ENCODE data around the gene EMC10. TPM values are rescaled to one million over a fixed set of nuclear protein-coding genes. Genes with fewer than 3 reads are reported as not detected.
A peak's percentile ranks its signal among the peaks of the same experiment; 100 is the strongest.
"Not testable (repeated sequence)": the region's sequence is repeated elsewhere in the genome, so short reads cannot be mapped to it uniquely, and the experiment has no call there.

Gene EMC10
- total RNA-seq, 1 experiment from 2014 or later = 86.0 TPM

DNA sequence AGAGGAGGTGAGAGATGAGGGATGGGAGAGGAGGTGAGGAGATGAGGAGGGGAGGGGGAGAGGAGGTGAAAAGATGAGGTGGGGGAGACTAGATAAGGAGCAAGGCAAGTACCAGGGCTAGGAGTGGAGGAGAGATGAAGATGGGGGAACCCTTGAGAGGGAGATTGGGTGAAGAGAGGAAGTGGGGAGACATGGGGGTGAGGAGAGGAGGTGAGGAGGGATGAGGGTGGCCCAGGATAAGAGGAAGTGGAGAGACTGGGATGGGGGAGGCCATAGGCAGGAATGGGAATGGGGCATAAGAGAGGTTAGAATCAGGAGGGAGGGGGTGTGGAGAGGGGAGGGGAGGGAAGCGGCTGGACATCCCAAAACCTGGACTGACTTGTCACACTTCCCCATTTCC, 16.7 kb upstream of the EMC10 start:
- H3K9me3 ChIP-seq (replicated peaks) = no peaks in the 10 kb centered on the region
- no peak for DNase-seq (ENCODE audit: low read depth in 1 of 2, low spot score in 2 of 2)
- H3K4me1 ChIP-seq (replicated peaks) = no peaks in the 10 kb centered on the region
- H3K4me3 ChIP-seq = no peak overlapping the region
- no peak overlapping the region for H3K27ac ChIP-seq
- H3K27me3 ChIP-seq (replicated peaks) = peaks cover 4% of the 10 kb centered on the region; the same call in 1 of the 2 replicates
- H3K36me3 ChIP-seq = no peaks in the 10 kb centered on the region

GRCh38 chr19:50460161-50460765, 16.0 kb upstream of the EMC10 start:
- Histone ChIP-seq H3K4me3 (no peak overlapping the region), H3K27ac (no peak overlapping the region), H3K9me3 (replicated peaks) (no peaks in the 10 kb centered on the region), H3K36me3 (no peaks in the 10 kb centered on the region), H3K27me3 (replicated peaks) (peaks cover 4% of the 10 kb centered on the region; the same call in 1 of the 2 replicates), H3K4me1 (replicated peaks) (no peaks in the 10 kb centered on the region)
- no peak for DNase-seq (ENCODE audit: low read depth in 1 of 2, low spot score in 2 of 2)

DNA sequence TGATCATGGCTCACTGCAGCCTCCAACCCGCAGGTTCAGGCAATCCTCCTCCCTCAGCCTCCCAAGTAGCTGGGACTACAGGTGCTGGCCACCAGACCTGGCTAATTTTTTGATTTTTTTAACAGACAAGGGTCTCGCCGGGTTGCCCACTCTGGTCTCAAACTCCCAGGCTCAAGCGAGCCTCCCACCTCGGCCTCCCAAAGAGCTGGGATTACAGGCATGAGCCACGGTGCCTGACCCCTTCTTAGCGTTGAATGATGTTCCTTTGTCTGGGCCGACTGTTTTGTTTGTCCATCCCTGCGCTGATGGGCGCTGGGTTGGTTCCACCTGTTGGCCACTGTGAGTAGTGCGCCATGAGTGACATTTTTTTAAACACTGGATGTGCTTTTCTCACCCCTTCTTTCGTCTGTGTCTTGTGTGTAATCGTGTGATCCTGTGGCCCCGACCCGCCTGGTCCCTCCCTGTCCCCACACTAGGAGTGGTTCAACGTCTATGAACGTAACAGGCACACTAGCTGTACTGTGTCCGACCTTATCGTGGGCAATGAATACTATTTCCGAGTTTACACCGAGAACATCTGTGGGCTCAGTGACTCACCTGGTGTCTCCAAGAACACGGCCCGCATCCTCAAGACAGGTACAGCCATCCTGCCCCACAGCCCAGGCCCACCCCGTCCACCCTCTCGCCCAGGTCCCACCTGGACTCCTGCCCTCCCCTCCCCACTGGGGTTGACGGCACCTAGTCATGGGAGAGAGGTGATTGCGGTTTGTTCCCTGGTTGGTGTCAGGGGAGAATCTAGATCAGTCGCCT, 15.0 kb upstream of the EMC10 start:
- Histone ChIP-seq H3K36me3 (no peaks in the 10 kb centered on the region), H3K27ac (no peak overlapping the region), H3K4me1 (replicated peaks) (no peaks in the 10 kb centered on the region), H3K9me3 (replicated peaks) (no peaks in the 10 kb centered on the region), H3K27me3 (replicated peaks) (peaks cover 4% of the 10 kb centered on the region; the same call in 1 of the 2 replicates), H3K4me3 (no peak overlapping the region)
- DNase-seq (ENCODE audit: low read depth in 1 of 2, low spot score in 2 of 2) = peak in 1 of 2 experiments; percentile 34

GRCh38 chr19:50462970-50463369, 13.3 kb upstream of the EMC10 start:
- no peaks in the 10 kb centered on the region for H3K9me3 ChIP-seq (replicated peaks)
- DNase-seq (ENCODE audit: low read depth in 1 of 2, low spot score in 2 of 2) = no peak
- no peaks in the 10 kb centered on the region for H3K36me3 ChIP-seq
- peaks cover 4% of the 10 kb centered on the region; the same call in 1 of the 2 replicates for H3K27me3 ChIP-seq (replicated peaks)
- no peak overlapping the region for H3K4me3 ChIP-seq
- H3K4me1 ChIP-seq (replicated peaks) = no peaks in the 10 kb centered on the region
- H3K27ac ChIP-seq = no peak overlapping the region

DNA sequence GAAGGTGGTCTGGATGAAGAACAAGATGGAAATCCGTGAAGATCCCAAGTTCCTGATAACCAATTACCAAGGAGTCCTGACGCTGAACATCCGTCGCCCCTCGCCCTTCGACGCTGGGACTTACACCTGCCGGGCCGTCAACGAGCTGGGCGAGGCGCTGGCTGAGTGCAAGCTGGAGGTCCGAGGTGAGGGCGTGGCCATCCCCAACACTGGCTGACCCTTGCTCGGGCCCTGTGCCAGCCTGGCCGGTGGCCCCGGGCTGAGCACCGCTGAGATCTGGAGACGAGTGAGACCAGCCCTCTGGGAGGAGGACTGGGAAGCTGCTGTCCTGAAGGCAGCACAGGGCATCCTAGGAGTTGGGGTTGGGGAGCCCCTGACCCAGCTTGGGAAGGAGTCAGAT, 12.0 kb upstream of the EMC10 start:
- no peak for DNase-seq (ENCODE audit: low read depth in 1 of 2, low spot score in 2 of 2)
- Histone ChIP-seq H3K36me3 (no peaks in the 10 kb centered on the region), H3K4me1 (replicated peaks) (no peaks in the 10 kb centered on the region)

GRCh38 chr19:50465000-50465399, 11.3 kb upstream of the EMC10 start:
- Histone ChIP-seq H3K4me1 (replicated peaks) (no peaks in the 10 kb centered on the region), H3K36me3 (no peaks in the 10 kb centered on the region), H3K27me3 (replicated peaks) (peaks cover 4% of the 10 kb centered on the region; the same call in 1 of the 2 replicates), H3K27ac (no peak overlapping the region), H3K4me3 (no peak overlapping the region), H3K9me3 (replicated peaks) (no peaks in the 10 kb centered on the region)
- no peak for DNase-seq (ENCODE audit: low read depth in 1 of 2, low spot score in 2 of 2)

More for the DNA sequence above, 12.0 kb upstream of the EMC10 start:
- H3K27ac ChIP-seq = no peak overlapping the region
- no peak overlapping the region for H3K4me3 ChIP-seq
- H3K27me3 ChIP-seq (replicated peaks) = peaks cover 4% of the 10 kb centered on the region; the same call in 1 of the 2 replicates
- no peaks in the 10 kb centered on the region for H3K9me3 ChIP-seq (replicated peaks)

GRCh38 chr19:50465986-50466705, 10.2 kb upstream of the EMC10 start:
- no peak for DNase-seq (ENCODE audit: low read depth in 1 of 2, low spot score in 2 of 2)
- Histone ChIP-seq H3K4me3 (no peak overlapping the region), H3K27ac (no peak overlapping the region), H3K9me3 (replicated peaks) (no peaks in the 10 kb centered on the region), H3K4me1 (replicated peaks) (no peaks in the 10 kb centered on the region), H3K27me3 (replicated peaks) (peaks cover 4% of the 10 kb centered on the region; the same call in 1 of the 2 replicates), H3K36me3 (no peaks in the 10 kb centered on the region)

- no peak for DNase-seq (ENCODE audit: low read depth in 1 of 2, low spot score in 2 of 2)
Measured at GRCh38 chr19:50466706-50467039, 9.6 kb upstream of the EMC10 start.

GRCh38 chr19:50467566-50467965, 8.7 kb upstream of the EMC10 start:
- Histone ChIP-seq H3K9me3 (replicated peaks) (no peaks in the 10 kb centered on the region), H3K4me3 (no peak overlapping the region), H3K27me3 (replicated peaks) (peaks cover 4% of the 10 kb centered on the region; the same call in 1 of the 2 replicates), H3K27ac (no peak overlapping the region), H3K36me3 (no peaks in the 10 kb centered on the region), H3K4me1 (replicated peaks) (no peaks in the 10 kb centered on the region)
- no peak for DNase-seq (ENCODE audit: low read depth in 1 of 2, low spot score in 2 of 2)

More at GRCh38 chr19:50466706-50467039, 9.6 kb upstream of the EMC10 start:
- no peaks in the 10 kb centered on the region for H3K4me1 ChIP-seq (replicated peaks)
- H3K27ac ChIP-seq = no peak overlapping the region
- no peaks in the 10 kb centered on the region for H3K9me3 ChIP-seq (replicated peaks)
- no peaks in the 10 kb centered on the region for H3K36me3 ChIP-seq
- peaks cover 4% of the 10 kb centered on the region; the same call in 1 of the 2 replicates for H3K27me3 ChIP-seq (replicated peaks)
- no peak overlapping the region for H3K4me3 ChIP-seq

GRCh38 chr19:50468818-50469217, 7.5 kb upstream of the EMC10 start:
- DNase-seq (ENCODE audit: low read depth in 1 of 2, low spot score in 2 of 2) = no peak
- H3K36me3 ChIP-seq = no peaks in the 10 kb centered on the region
- no peak overlapping the region for H3K27ac ChIP-seq
- no peaks in the 10 kb centered on the region; the same call in 1 of the 2 replicates for H3K27me3 ChIP-seq (replicated peaks)
- no peak overlapping the region for H3K4me3 ChIP-seq
- H3K4me1 ChIP-seq (replicated peaks) = no peaks in the 10 kb centered on the region
- H3K9me3 ChIP-seq (replicated peaks) = no peaks in the 10 kb centered on the region

DNA sequence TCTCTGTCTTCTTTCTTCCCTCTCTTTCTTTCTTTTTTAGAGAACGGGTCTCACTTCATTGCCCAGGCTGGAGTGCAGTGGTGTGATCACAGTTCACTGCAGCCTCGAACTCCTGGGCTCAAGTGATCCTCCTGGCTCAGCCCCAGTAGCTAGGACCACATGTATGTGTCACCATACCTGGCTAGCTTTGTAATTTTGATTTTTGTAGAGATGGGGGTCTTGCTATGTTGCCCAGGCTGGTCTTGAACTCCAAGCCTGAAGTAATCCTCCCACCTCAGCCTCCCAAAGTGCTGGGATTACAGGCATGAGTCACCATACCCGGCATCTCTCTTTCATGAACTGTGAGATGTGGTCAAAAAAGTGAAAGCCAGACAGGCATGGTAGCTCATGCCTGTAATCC, 3.0 kb upstream of the EMC10 start:
- not testable (repeated sequence) for H3K36me3 ChIP-seq; H3K27ac ChIP-seq; H3K9me3 ChIP-seq (replicated peaks); H3K4me3 ChIP-seq; DNase-seq (ENCODE audit: low read depth in 1 of 2, low spot score in 2 of 2); H3K4me1 ChIP-seq (replicated peaks); H3K27me3 ChIP-seq (replicated peaks)

DNA sequence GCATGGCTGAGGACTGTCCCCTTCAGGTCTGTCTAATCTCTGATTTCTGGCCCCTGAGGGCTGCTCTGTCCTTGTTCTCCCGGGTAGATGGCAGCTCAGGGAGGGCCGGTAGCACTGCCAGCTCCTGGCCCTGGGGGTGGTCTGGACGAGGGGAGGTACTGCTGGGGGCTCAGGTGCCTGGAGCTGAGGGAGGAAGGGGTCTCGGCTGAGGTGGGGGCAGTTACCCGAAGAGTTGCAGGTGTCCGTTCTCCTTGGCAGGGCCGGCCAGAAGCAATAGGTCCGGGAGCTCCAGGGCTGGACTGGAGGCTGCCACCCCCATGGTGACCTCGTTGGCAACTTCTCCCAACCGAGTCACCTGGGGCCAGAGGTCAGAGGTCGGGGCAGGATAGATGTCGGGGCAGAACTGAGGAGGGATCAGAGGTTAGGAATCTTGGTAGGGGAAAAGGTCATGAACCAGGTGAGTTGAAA, 1.2 kb upstream of the EMC10 start:
- Histone ChIP-seq H3K4me1 (replicated peaks) (peaks cover 10% of the 10 kb centered on the region), H3K4me3 (no peak overlapping the region), H3K36me3 (peaks cover 12% of the 10 kb centered on the region), H3K27ac (no peak overlapping the region), H3K27me3 (replicated peaks) (no peaks in the 10 kb centered on the region), H3K9me3 (replicated peaks) (no peaks in the 10 kb centered on the region)
- DNase-seq (ENCODE audit: low read depth in 1 of 2, low spot score in 2 of 2) = no peak

DNA sequence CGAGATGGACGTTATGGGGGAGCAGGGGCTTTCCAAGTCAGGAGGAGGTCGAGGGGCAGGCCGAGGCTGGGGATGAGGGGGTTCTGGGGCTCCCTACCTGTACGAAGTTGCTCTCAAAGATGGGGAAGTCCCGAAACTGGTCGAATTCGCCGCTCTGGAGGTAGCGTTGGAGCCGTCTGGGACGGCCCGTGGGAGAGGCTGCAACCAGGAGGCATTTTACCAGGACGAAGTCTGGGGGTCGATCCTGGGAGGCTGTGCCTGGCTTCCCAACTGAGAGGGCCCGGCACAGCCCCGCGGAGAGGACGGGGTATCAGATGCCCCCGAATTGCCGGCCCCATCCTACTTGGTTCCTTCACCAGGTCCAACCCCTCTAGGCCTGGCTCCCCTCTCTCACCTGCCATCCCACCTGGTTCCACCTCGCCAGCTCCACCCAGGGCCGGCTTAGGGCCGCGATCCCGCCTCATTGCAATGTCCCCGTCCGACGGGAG, 527 bp upstream of the EMC10 start:
- Histone ChIP-seq H3K9me3 (replicated peaks) (no peaks in the 10 kb centered on the region), H3K27ac (no peak overlapping the region), H3K4me3 (peak overlapping the region; percentile 70), H3K4me1 (replicated peaks) (peaks cover 10% of the 10 kb centered on the region), H3K36me3 (peaks cover 17% of the 10 kb centered on the region), H3K27me3 (replicated peaks) (no peaks in the 10 kb centered on the region)
- no peak for DNase-seq (ENCODE audit: low read depth in 1 of 2, low spot score in 2 of 2)

- Histone ChIP-seq H3K4me1 (replicated peaks) (peaks cover 10% of the 10 kb centered on the region), H3K27ac (no peak overlapping the region), H3K9me3 (replicated peaks) (no peaks in the 10 kb centered on the region), H3K36me3 (peaks cover 21% of the 10 kb centered on the region), H3K27me3 (replicated peaks) (no peaks in the 10 kb centered on the region), H3K4me3 (peak overlapping the region; percentile 70)
- DNase-seq (ENCODE audit: low read depth in 1 of 2, low spot score in 2 of 2) = no peak
Measured at GRCh38 chr19:50476907-50477238, 566 bp downstream of the EMC10 start.
